ENCODE measurements around the gene LRRC74A.

- no peak for TF ChIP-seq CTCF (IDR thresholded peaks at IDR 0.05; ENCODE audit: low read depth, low read length)
- no peak for TF ChIP-seq EZH2phosphoT487 (IDR thresholded peaks at IDR 0.05; ENCODE audit: low read depth)
Observed at GRCh38 chr14:76868454-76869170, 42.4 kb downstream of the LRRC74A start.

All from OCI-LY3 (cell line).